HG03469 (cell line): ENCODE measurements around the gene RGL2.
A peak's percentile ranks its signal among the peaks of the same experiment; 100 is the strongest.
"Not testable (repeated sequence)": the region's sequence is repeated elsewhere in the genome, so short reads cannot be mapped to it uniquely, and the experiment has no call there.

Experiments used
- ATAC-seq: cut with Tn5 transposase; IDR thresholded peaks from one replicate; pipeline ENCODE4 v1.9.1; 2021; ENCODE audit warnings: mild to moderate bottlenecking, moderate library complexity, moderate number of reproducible peaks; ENCODE audit not compliant: unreplicated experiment

Gene RGL2, protein sequence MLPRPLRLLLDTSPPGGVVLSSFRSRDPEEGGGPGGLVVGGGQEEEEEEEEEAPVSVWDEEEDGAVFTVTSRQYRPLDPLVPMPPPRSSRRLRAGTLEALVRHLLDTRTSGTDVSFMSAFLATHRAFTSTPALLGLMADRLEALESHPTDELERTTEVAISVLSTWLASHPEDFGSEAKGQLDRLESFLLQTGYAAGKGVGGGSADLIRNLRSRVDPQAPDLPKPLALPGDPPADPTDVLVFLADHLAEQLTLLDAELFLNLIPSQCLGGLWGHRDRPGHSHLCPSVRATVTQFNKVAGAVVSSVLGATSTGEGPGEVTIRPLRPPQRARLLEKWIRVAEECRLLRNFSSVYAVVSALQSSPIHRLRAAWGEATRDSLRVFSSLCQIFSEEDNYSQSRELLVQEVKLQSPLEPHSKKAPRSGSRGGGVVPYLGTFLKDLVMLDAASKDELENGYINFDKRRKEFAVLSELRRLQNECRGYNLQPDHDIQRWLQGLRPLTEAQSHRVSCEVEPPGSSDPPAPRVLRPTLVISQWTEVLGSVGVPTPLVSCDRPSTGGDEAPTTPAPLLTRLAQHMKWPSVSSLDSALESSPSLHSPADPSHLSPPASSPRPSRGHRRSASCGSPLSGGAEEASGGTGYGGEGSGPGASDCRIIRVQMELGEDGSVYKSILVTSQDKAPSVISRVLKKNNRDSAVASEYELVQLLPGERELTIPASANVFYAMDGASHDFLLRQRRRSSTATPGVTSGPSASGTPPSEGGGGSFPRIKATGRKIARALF

DNA sequence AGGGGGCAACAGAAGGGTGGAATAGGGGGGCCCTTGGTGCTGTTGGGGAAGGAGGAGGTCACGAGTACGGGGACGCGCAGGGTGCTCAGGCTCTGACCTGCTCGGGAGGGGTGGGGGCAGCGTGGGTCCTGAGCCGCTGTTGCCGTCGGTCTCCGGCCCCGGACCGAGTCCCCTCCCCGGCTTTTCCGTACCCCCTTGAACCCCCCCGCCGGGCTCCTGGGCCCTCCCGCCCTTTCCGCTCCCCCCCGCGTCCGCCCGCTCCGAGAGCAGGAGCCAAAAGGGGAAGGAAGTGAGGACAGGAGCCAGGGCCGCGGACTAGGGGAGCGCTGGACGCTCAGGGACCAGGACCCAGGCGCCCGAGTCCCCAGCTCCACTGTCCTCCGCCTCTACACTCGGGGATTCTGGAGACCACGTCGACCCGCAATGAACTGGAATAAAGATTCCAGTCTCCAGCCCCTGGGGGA lies at the start of gene RGL2:
TSS of gene RGL2 (minus strand) at position 170 of the 464 bp plus-strand sequence. CDS start 332 bp downstream, outside the sequence.
- no peak for ATAC-seq

DNA sequence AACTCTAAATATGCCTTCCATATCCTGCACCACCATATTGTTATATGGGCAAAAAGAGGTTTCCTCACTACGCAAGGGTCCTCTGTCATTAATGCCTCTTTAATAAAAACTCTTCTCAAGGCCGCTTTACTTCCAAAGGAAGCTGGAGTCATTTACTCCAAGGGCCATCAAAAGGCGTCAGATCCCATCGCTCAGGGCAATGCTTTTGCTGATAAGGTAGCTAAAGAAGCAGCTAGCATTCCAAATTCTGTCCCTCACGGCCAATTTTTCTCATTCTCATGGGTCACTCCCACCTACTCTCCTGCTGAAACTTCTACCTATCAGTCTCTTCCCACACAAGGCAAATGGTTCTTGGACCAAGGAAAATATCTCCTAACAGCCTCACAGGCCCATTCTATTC lies 49.1 kb upstream of the RGL2 start:
- no peak for ATAC-seq

DNA sequence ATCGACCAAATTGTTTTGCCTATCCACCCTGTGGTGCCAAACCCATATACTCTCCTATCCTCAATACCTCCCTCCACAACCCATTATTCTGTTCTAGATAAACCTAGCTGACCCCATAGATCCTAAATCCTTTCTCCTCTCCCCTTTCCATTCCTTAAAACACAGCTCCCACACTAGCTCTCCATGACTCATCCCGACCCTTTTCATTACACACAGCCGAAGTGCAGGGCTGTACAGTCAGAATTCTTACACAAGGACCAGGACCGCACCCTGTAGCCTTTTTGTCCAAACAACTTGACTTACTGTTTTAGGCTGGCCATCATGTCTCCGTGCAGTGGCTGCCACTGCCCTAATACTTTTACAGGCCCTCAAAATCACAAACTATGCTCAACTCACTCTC lies 48.2 kb upstream of the RGL2 start:
- not testable (repeated sequence) for ATAC-seq

DNA sequence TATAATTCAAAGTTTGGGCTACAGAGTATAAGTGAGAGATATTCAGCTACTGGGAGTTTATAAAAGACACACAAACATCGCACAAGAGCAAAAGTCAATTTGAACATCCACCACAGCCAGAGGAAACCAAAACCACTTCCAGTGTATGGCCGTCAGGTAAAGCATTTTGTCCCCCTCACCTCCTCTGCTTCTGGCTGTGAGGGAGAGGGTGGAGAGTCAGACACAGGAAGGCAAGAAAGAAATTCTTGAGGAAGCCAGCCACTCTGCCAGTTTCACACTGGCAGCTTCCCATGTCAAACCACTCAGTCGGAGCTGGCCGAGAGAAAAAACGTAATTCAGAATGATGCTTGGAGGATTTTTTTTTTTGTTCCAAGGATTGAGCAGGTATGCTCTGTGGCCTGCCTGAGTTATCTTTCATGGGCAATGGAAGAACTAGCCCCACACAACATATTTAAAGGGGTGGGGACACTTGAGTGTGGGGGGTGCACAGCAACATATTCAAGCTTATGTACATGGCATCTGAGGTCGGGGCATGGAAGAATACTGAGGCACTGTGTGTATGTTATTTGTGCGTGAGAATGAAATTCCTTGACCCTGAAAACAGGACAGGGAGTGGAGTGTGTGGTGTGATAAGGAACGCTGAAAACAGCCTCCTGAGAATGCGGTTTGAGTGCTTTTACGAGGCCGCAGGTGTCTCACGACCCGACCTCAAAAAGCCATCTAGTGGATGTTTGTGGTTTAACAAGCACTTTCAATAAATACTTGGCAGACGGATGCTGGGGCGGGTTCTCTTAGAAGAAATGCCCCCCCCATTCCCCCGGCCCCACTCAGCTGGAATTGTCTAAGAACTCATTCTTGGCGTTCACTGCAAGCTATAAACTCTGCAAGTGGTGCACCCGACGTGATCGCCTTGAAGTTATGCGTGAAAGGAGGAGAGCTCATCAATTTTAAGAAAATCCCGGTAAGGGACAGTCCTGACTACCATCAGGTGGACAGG lies 46.3 kb upstream of the RGL2 start:
- ATAC-seq = no peak

DNA sequence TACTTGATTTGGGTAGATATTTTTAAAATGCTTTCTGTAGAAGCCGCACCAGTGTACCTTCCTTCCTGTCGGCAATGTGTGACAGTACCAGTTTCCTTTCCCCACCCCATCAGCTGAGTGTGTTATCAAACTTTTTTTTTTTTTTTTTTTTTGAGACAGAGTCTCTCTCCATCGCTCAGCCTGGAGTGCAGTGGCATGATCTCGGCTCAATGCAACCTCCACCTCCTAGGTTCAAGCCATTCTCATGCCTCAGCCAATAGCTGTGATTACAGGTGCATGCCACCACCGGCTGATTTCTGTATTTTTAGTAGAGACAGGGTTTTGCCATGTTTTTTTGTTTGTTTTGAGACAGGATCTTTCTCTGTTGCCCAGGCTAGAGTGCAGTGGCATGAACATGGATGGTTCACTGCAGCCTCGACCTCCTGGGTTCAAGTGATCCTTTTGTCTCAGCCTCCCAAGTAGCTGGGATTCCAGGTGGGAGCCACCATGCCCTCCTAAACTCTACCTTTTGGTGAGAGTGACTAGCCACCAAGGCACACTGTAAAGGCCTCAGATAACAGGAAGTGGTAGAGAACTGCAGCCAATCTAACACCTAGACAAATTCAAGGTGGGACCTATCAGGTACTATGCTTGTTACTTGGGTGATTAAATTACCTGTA lies 45.3 kb upstream of the RGL2 start:
- no peak for ATAC-seq

DNA sequence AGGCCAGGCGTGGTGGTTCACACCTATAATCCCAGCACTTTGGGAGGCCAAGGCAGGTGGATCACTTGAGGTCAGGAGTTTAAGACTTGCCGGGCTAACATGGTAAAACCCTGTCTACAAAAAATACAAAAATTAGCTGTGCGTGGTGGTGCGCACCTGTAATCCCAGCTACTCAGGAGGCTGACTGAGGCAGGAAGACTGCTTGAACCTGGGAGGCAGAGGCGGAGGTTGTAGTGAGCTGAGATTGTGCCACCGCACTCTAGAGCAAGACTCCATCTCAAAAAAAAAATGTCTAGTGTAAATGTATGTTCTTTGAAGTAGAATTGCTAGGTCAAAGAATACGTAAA lies 44.8 kb upstream of the RGL2 start:
- not testable (repeated sequence) for ATAC-seq

DNA sequence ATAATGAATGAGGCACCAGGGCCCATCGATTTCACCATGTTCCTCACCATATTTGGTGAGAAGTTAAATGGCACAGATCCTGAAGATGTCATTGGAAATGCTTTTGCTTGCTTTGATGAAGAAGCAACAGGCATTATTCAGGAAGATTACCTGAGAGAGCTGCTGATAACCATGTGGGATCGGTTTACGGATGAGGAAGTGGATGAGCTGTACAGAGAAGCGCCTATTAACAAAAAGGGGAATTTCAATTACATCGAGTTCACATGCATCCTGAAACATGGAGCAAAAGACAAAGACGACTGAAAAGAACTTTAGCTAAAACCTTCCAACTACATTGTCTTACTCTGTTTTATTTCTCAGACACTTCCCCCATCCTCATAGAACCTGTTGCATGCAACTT lies 40.5 kb upstream of the RGL2 start:
- ATAC-seq = no peak

DNA sequence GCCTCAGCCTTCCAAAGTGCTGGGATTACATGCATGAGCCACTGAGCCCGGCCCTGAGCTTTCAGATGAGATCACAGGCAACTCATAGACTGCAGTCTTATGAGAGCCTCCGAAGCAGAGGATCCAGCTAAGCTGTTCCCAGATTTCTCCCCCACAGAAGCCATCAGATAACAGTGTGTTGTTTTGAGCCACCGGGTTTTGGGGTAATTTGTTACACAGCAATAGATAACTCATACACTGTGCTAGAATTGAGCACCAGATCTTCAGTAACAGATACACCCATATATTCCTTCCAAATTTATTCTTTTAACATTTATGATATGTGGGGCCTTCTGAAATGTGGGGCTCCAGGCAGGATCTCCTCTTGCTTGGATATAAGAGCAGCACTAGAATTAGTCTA lies 37.8 kb upstream of the RGL2 start:
- no peak for ATAC-seq

DNA sequence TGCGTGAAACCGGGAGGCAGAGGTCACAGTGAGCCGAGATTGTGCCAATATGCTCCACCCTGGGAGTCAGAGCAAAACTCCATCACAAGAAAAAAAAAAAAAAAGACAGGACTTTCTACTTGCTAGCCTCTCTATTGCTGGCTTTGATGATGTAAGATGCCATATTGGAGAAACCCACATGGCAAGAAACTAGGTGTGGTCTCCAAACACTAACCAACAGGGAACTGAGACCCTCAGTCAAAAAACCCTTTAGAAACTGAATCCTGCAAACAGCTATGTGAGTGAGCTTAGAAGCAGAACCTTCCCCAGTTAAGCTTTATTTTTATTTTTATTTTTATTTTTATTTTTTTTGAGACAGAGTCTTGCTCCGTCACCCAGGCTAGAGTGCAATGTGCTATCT lies 37.2 kb upstream of the RGL2 start:
- no peak for ATAC-seq

DNA sequence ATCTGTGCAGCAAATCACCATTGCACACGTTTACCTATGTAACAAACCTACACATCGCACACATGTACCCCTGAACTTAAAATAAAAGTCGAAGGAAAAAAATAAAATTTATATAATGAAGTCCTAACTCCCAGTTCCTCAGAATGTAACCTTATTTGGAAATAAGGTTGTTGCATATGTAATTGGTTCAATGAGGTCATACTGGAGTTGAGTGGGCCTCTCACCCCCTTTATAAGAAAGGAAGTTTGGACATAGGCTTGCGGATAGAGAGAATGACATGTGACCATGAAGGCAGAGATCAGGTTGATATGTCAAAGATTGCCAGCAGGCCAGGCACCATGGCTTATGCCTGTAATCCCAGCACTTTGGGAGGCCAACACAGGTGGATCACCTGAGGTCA lies 34.9 kb upstream of the RGL2 start:
- ATAC-seq = no peak

DNA sequence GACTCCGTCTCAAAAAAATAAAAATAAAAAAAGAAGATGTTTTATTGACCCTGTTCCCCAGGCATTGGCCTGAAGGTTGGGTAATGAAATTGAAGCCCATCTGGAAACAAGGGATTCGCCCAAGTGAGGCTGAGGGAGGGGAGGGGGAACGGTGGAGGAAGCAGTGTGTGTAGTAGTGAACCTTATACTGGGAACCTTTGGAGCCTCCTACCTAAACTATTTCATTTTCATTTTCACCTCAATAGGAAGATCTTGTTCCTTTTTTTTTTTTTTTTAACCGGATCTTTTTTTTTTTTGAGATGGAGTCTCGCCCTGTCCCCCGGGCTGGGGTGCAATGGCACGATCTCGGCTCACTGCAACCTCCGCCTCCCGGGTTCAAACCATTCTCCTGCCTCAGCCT lies 32.0 kb upstream of the RGL2 start:
- ATAC-seq = no peak

DNA sequence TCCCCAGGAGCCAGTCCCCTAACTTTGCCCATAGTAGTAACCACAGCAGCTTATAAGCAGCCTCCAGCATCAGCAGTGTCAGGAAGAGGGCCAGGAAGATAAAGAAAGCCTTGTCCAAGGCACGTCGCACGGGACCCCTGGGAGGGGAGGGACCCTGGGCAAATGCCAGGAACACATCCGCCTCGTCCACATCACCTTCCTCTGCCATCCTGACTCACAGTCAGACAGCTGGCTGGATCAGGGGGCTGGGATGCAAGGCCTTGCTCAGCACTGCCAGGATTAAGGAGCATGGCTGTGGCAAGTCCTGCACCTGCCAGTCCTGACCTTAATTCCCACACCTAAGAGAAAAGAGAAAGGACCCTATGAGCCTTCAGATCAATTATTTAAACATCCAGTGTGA lies 30.3 kb upstream of the RGL2 start:
- no peak for ATAC-seq

DNA sequence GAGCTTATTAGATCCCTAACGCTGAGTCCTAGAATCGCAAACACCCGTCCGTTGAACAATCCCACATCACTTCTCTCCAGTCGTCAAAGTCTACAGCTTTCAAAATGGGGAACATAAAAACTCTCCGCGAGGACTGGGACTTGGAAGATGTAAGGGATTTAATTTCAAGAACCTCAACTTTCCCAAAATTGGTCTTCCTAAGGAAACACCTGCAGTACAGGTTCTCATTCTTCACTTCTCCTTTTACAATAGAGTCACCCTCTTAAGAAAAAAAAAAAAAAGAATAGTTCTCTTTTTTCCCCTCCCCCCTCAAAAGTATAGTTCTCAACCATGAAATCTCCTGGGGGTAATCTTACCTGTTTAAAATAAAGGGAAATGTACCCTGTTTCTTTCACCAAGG lies 25.4 kb upstream of the RGL2 start:
- ATAC-seq = no peak

DNA sequence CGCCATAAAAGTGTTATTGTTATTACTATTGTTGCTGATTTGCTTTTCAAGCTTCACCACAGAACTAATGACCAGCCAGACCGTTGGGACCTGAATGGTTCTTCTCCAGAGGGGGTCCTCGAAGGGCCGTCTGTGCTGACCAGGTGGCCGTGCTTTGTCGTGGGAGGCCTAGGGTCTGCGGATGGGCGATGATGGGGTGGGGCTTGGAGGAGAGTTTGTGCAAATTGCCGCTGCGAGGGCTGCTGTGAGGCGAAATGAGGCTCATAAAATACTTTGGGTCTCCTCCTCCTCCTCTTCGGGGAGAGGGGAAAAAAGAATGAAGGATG lies 24.8 kb upstream of the RGL2 start:
- ATAC-seq = no peak

DNA sequence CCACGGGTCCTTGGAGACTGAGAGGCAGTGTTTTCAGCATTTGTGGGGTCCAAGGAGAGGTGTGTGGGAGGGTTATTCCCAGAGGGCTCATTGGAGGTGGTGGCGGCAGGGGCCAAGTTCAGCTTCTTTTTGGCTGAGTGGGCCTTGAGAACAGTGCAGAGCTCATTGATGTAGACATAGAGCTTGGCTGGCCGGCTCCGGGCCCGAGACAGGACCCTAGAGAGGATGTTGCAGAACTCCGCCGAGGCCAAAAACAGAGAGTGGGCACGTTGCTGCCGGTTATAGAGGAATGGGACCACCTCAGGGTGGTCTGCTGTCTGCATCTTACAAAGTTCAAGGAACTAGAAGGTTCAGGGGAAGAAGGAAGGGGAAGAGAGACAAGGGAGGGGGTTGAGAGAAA lies 22.5 kb upstream of the RGL2 start:
- ATAC-seq = no peak

DNA sequence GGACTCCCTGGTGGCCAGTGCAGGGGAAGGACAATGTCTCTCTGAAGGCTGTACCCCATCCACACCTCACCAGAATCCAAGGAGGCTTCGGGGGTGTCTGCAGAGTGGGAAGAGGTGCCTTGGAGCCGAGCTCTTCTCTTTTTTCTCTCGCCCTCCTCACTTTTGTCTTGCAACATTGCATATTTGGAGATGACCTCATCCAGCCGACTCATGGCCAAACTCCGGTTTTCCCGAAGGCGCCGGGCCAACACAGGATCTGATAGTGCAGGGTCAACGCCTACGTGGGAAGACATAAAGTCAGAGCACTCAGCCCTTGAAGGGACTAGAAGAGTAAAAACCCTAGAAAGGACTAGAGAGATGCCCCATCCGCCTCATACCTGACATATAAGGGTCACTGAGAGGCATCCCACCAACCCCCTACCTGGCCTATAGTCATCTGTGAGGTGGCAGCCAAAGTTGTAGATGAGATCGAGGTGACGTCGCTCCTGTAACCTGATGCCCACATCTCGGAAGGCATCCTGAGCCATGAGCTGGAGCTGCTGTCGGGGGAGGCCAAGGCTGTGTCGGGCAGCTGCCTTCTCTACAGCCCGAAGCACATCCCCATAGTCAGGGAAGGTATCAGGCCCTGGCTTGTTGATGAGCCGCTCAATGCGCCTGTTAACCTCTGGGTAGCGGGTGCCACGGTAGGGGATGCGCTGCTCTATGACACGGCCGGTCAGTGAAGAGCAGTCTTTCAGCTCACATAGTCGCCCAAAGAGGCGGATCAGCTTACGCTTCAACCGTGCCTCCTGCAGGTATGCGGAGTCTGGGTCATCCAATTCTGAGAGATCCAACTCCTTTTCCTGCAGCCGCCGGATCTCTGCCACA lies 21.8 kb upstream of the RGL2 start:
- ATAC-seq = no peak

DNA sequence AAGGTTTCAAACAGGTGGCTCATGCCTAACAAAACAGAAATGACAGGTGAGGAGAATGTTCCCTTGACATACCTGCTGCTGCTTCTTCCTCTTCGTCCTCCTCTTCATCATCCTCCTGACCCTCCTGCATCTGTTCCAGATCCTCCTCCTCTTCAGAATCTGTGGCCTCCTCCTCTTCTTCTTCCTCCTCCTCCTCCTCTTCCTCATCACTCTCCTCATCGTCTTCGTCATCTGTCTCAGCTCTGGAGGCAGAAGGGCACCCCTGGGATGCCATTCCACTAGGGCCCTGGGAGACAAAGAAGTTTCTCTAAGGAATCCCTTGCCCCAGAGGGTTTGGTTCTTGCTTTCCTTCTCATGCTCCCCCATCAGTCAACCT lies 21.2 kb upstream of the RGL2 start:
- no peak for ATAC-seq

DNA sequence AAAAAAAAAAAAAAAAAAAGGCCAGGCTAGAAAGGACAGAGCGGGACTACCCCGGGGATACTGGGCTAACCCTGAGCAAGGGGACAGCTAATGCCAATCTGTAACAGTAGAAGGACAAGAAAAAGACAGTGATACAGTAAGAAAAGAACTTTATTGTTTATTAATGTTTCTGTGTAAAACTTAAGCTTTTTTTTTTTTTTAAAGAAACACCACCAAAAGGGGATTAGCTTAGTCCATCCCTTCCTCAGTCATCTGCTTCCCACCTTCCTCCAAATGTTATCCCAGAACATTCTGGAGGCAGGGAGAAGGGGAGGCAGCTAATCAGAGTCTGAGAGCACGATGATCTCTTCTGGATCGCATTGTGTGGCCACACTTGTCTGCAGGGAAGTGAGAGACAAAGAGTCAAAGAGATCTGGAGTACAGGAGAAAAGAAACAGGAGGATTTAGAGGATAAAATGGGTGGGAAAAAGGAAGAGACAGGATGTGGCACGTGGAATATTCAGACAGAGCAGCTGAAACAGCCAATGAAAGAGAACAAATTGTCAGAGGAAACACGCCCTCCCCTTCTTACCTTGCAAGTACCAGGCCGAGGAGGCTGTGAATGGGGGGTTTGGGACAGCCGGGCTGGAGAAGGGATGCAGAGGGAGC lies 19.8 kb upstream of the RGL2 start:
- no peak for ATAC-seq

DNA sequence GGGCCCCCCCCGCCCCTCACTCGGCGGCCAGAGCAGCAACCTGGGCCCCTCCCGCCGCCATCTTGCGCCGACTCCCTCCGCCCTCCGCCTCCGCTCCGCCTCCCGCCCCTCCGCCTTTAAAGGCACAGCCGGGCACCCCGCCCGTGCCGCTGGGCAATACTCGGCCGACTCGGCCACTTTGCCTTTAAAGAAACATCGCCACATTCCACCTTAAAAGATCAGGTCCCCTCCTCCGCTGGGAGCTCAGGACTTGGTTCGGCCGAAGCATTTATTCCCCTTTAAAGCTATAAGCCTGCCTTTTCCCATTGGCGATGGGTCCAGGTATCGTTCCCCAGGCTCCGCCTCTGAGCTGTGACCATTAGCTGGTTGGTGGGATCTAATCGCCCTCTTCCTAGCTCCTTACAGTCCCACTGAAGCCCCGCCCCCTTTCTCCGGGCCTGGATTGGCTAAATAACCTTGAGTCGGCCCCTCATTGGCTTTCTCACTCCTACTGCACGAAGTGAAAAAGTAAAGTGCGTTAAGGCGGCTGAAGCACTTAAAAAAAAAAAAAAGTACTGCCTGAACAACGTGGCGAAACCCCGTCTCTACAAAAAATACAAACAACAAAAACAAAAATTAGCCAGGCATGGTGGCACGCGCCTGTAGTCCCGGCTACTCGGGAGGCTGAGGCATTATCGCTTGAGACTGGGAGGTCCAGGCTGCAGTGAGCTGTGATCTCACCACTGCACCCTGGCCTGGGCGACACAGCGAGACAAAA lies 19.1 kb upstream of the RGL2 start, which contains the start of gene ZBTB22:
TSS of gene ZBTB22 (minus strand) at position 76 of the 757 bp plus-strand sequence. CDS start 828 bp downstream, outside the sequence.
- peak; percentile 34 for ATAC-seq
